ENCODE results near the gene ACOT7. TPM values are rescaled to one million over a fixed set of nuclear protein-coding genes. Genes with fewer than 3 reads are reported as not detected.
"Not testable (repeated sequence)": the region's sequence is repeated elsewhere in the genome, so short reads cannot be mapped to it uniquely, and the experiment has no call there.

ACOT7 gene
- total and polyA plus RNA-seq, 11 donors, result 5.7 to 38.9 (median 12.6) TPM

DNA sequence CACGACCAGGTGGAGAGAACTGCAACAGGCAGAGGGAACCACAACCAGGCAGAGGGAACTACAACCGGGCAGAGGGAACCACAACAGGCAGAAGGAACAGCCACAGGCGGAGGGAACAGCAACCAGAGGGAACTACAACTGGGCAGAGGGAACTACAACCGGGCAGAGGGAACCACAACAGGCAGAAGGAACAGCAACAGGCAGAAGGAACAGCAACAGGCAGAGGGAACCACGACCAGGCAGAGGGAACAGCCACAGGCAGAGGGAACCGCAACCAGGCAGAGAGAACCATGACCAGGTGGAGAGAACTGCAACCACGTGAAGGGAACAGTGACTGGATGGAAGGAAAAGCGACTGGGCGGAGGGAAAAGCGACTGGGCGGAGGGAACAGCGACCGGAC is 85.1 kb downstream of the ACOT7 start:
- H3K4me3 ChIP-seq, result no peak overlapping the region
- no peaks in the 10 kb centered on the region for H3K36me3 ChIP-seq
- WGBS, 4 donors, result 90 to 97% (median 94%) methylated on average over 13 of the region's 13 CpGs
- H3K9me3 ChIP-seq, result no peaks in the 10 kb centered on the region
- DNase-seq (no peak), ATAC-seq (no peak)
- no peaks in the 10 kb centered on the region for H3K4me1 ChIP-seq
- intact Hi-C loops (cut with DNase I), result no loop called here
- H3K27ac ChIP-seq, result no peak overlapping the region
- TF ChIP-seq POLR2A (IDR thresholded peaks at IDR 0.05), result no peak
- TF ChIP-seq, protein P1, sequence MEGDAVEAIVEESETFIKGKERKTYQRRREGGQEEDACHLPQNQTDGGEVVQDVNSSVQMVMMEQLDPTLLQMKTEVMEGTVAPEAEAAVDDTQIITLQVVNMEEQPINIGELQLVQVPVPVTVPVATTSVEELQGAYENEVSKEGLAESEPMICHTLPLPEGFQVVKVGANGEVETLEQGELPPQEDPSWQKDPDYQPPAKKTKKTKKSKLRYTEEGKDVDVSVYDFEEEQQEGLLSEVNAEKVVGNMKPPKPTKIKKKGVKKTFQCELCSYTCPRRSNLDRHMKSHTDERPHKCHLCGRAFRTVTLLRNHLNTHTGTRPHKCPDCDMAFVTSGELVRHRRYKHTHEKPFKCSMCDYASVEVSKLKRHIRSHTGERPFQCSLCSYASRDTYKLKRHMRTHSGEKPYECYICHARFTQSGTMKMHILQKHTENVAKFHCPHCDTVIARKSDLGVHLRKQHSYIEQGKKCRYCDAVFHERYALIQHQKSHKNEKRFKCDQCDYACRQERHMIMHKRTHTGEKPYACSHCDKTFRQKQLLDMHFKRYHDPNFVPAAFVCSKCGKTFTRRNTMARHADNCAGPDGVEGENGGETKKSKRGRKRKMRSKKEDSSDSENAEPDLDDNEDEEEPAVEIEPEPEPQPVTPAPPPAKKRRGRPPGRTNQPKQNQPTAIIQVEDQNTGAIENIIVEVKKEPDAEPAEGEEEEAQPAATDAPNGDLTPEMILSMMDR (IDR thresholded peaks at IDR 0.05), result no peak
- H3K27me3 ChIP-seq, result no peaks in the 10 kb centered on the region

DNA sequence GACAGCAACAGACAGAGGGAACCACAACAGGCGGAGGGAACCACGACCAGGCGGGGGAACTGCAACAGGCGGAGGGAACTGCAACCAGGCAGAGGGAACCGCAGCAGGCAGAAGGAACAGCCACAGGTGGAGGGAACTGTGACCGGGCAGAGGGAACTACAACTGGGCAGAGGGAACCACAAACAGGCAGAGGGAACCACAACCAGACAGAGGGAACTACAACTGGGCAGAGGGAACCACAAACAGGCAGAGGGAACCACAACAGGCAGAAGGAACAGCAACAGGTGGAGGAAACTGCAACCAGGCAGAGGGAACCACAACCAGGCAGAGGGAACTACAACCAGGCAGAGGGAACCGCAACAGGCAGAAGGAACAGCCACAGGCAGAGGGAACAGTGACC is 85.9 kb downstream of the ACOT7 start:
- 90 to 97% (median 95%) methylated on average over 7 of the region's 7 CpGs for WGBS, 4 donors
- H3K4me1 ChIP-seq; H3K36me3 ChIP-seq; H3K4me3 ChIP-seq; DNase-seq; H3K27me3 ChIP-seq; ATAC-seq; H3K9me3 ChIP-seq; intact Hi-C loops (cut with DNase I); H3K27ac ChIP-seq: not testable (repeated sequence)

DNA sequence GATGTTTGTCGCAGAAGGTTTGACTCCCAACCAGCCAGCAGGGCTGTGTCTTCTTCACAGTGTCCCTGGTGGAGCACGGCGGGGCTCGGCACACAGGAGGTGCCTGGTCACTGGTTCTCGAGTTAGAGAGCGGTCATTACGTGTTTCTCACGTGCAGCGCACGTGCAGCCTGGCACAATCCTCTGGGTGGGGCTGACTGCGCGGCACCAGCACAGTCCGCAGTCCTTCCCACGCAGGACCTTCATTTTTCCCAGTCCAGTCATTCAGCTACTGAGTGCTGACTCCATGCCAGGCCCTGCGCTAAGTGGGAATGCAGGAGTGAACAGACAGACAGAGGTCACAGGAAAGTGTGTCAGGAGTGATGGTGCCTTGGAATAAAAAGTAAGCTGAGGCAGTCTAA is 86.5 kb downstream of the ACOT7 start:
- no peak for TF ChIP-seq POLR2A (IDR thresholded peaks at IDR 0.05)
- TF ChIP-seq, protein P1 (IDR thresholded peaks at IDR 0.05), result no peak
- Histone ChIP-seq H3K36me3 (no peaks in the 10 kb centered on the region), H3K4me1 (no peaks in the 10 kb centered on the region), H3K9me3 (no peaks in the 10 kb centered on the region), H3K27ac (no peak overlapping the region), H3K4me3 (no peak overlapping the region), H3K27me3 (no peaks in the 10 kb centered on the region)
- DNase-seq (no peak), ATAC-seq (peak in 1 of 4 donors; percentile 15)
- intact Hi-C loops (cut with DNase I), result no loop called here
- WGBS, 4 donors, result 90 to 94% (median 93%) methylated on average over 15 of the region's 15 CpGs

DNA sequence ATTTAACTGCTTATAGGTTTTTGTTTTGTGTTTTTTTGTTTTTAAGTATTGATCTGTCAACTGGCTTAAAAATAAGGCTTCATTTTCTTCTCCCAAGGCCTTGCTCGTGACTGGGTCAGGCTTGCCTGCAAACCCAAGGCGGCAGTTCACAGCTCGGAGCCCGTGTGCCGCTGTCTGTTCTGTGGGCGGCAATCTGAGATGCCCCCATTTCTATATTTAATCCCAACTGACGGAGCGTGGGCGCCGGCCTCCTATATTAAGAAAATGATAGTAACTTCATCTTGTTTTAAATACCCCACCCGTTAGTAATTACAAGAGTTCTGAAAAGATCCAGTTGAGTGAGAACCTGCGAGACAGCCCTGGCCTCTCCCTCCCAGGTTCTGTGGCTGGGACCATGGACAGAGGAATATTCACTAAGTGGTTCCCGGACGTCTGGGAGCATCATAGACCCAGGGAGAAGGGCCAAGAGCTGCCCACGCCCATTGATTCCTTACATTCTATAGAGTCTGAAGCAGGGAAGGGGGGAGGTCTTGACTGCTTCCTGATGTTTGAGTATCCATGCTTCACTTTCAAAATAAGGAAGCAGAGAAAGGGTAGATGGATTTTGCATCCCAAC is 90.1 kb downstream of the ACOT7 start:
- DNase-seq (no peak), ATAC-seq (no peak)
- Histone ChIP-seq H3K27ac (no peak overlapping the region), H3K4me1 (no peaks in the 10 kb centered on the region), H3K9me3 (no peaks in the 10 kb centered on the region), H3K27me3 (no peaks in the 10 kb centered on the region), H3K4me3 (no peak overlapping the region), H3K36me3 (no peaks in the 10 kb centered on the region)
- no peak for TF ChIP-seq POLR2A (IDR thresholded peaks at IDR 0.05)
- TF ChIP-seq, protein P1 (IDR thresholded peaks at IDR 0.05), result no peak
- intact Hi-C loops (cut with DNase I), result no loop called here
- WGBS, 4 donors, result 92 to 94% (median 93%) methylated on average over 15 of the region's 15 CpGs

DNA sequence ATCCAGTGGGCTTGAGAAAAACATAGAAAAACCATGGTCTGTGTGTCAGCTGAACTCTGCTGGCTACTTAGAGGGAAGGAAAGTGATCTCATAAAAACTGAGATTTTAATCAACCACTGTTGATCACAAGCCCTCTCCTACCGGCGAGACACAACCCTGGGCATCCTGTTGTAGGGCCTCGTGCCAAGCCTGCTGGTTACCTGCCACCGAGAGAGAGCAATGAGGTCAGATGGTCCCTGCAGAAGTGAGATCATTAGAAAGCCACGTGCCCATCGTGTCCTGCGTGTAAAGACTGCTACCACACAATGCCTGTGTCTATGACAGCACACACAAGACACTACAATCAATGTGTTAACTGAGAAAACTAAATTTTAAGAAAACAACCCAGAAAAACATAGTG is 91.0 kb downstream of the ACOT7 start:
- no peaks in the 10 kb centered on the region for H3K9me3 ChIP-seq
- ATAC-seq (no peak), DNase-seq (no peak)
- no peaks in the 10 kb centered on the region for H3K27me3 ChIP-seq
- no peak overlapping the region for H3K4me3 ChIP-seq
- H3K4me1 ChIP-seq, result no peaks in the 10 kb centered on the region
- no peaks in the 10 kb centered on the region for H3K36me3 ChIP-seq
- 63 to 78% (median 69%) methylated on average over 7 of the region's 7 CpGs for WGBS, 4 donors
- intact Hi-C loops (cut with DNase I), result no loop called here
- no peak overlapping the region for H3K27ac ChIP-seq
- no peak for TF ChIP-seq POLR2A (IDR thresholded peaks at IDR 0.05)
- TF ChIP-seq, protein P1 (IDR thresholded peaks at IDR 0.05), result no peak
